Measurements from ENCODE around the gene KLHL29. TPM values are rescaled to one million over a fixed set of nuclear protein-coding genes. Genes with fewer than 3 reads are reported as not detected.

The KLHL29 gene
- total RNA-seq, 1 donor from 2014 or later, result 3.8 TPM

- H3K36me3 Mint-ChIP-seq (ENCODE audit: low read depth), result peaks cover 36% of the 10 kb centered on the region
- H3K9me3 Mint-ChIP-seq, result no peaks in the 10 kb centered on the region
- H3K4me3 Mint-ChIP-seq, result no peak overlapping the region
- H3K4me1 Mint-ChIP-seq, result peaks cover 5% of the 10 kb centered on the region
- H3K27ac Mint-ChIP-seq, result no peak overlapping the region
- H3K27me3 Mint-ChIP-seq, result no peaks in the 10 kb centered on the region
- intact Hi-C loops (cut with micrococcal nuclease), result no loop called here
- no peak for DNase-seq
Measured at GRCh38 chr2:23754970-23755369, 370.0 kb downstream of the KLHL29 start.

DNA sequence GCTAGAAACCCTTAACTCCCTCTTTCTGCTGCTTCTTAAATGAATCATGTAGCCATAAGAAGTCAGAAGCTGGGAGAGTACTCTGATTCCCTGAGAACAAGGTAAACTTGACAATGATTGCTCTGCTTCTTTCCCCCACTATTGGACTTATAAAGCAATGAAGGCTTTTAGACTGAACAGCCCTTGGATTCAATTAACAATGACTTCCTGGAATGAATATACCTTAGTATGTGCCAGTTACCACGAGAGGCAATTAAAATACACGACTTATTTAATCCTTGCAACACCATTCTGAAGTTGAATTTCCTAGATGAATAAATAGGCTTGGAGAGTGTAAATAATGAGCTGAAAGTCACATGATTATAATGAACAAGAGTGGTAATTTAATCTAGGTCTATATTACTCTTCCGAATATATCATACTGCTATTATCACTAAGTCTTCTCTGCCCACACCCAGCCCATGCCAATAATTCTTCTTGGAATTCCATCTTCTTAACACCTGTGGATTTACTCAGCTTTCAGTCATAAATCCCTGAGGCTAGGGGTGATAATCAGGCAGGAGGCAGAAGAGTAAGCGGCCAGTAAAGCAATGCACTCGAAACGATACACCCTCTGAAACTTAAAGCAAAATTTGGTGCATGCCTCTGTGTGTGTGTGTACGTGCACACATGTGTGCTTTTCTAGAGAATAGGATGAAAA lies 371.8 kb downstream of the KLHL29 start:
- H3K36me3 Mint-ChIP-seq (ENCODE audit: low read depth), result peaks cover 32% of the 10 kb centered on the region
- no peaks in the 10 kb centered on the region for H3K9me3 Mint-ChIP-seq
- H3K27ac Mint-ChIP-seq, result no peak overlapping the region

DNA sequence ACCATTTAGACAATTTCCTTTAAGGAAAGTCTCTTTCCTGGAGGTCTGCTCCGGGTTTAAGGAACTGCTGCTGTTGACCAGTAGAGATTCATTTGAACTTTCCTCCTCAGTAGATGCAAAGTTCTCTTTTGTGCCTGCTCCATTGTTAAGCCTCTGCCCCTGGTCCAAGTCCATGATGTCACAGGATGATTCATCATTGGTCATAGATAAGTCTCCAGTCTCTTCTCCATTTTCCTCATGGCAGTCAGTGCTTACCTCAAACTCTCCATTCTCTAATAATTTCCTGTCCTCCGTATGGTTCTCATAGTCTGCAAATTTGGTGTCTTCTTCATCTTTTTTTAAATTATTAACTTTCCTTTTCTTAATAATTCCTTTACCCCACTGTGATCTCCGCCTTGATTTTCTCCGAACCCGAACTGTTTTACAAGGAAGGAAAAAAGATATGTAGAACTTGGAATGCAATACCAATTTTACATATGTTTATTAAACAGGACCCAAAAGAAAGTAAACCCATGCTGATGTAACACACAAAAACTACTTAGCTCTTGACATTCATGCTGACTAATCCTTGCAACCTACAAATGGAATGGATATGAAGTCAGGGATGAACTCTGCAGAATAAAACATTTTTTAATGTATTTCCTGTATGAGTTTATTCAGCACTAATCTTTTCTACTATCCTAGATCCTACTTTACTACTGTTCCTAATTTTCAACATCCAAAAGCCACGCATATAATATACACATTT lies 372.9 kb downstream of the KLHL29 start:
- no peaks in the 10 kb centered on the region for H3K9me3 Mint-ChIP-seq
- intact Hi-C loops (cut with micrococcal nuclease), result no loop called here

More for the DNA sequence above, 371.8 kb downstream of the KLHL29 start:
- Mint-ChIP-seq H3K4me3 (no peak overlapping the region), H3K4me1 (peaks cover 9% of the 10 kb centered on the region), H3K27me3 (no peaks in the 10 kb centered on the region)
- intact Hi-C loops (cut with micrococcal nuclease), result no loop called here
- DNase-seq, result no peak

More for the DNA sequence above, 372.9 kb downstream of the KLHL29 start:
- no peaks in the 10 kb centered on the region for H3K27me3 Mint-ChIP-seq
- no peak overlapping the region for H3K27ac Mint-ChIP-seq
- no peak overlapping the region for H3K4me3 Mint-ChIP-seq
- peaks cover 11% of the 10 kb centered on the region for H3K4me1 Mint-ChIP-seq
- DNase-seq, result no peak
- peaks cover 29% of the 10 kb centered on the region for H3K36me3 Mint-ChIP-seq (ENCODE audit: low read depth)

Data from activated CD4-positive, alpha-beta T cell treated with anti-CD3 and anti-CD28 coated beads, Interleukin-2, amount 10 ng/mL, durations not matched to agents 24 days and 14 days (primary cell).